Peyer's patch (tissue), 4 donors: ENCODE measurements around the gene LRTM2. TPM values are rescaled to one million over a fixed set of nuclear protein-coding genes. Genes with fewer than 3 reads are reported as not detected.

Experiments
- DNase-seq, 3 donors: peaks; one replicate each; pipeline ENCODE4 v3.0.0-alpha.2; 2017 to 2019
- H3K27ac ChIP-seq, 4 donors: fragments of 200-600 bp; sonication (generic); one replicate each; pipeline ENCODE4 v1.5.1; 2016 to 2019
- H3K27me3 ChIP-seq, 2 donors: fragments of 200-600 bp; sonication (generic); one replicate each; pipeline ENCODE4 v1.5.1; 2019
- H3K36me3 ChIP-seq, 3 donors: fragments of 200-600 bp; sonication (generic); one replicate each; pipeline ENCODE4 v1.5.1; 2016 to 2019
- H3K4me1 ChIP-seq, 4 donors: fragments of 200-600 bp; sonication (generic); one replicate each; pipeline ENCODE4 v1.5.1; 2016 to 2019
- H3K4me3 ChIP-seq, 4 donors: fragments of 200-600 bp; sonication (generic); 1 replicate in 3 of 4; 2 replicates in 1 of 4; pipeline ENCODE4 v1.5.1; 2016 to 2019; ENCODE audit warnings: mild to moderate bottlenecking in 1 of 4
- H3K9me3 ChIP-seq, 4 donors: fragments of 200-600 bp; sonication (generic); one replicate each; pipeline ENCODE4 v1.5.1; 2016 to 2019; ENCODE audit warnings: mild to moderate bottlenecking in 1 of 4
- CTCF ChIP-seq, 6 experiments: fragments of 450-650 bp in 4 of 6; fragments of 200-600 bp in 2 of 6; sonication (generic) in 1 of 6; IDR thresholded peaks; one replicate each; pipeline ENCODE4 v1.5.1; 2017 to 2019; ENCODE audit warnings: antibody characterized with exemption in 6 of 6, mild to moderate bottlenecking in 3 of 6, moderate library complexity in 1 of 6
- POLR2A ChIP-seq, 2 donors: fragments of 450-650 bp; IDR thresholded peaks; one replicate each; pipeline ENCODE4 v1.5.1; 2017; ENCODE audit warnings: antibody characterized with exemption in 2 of 2, mild to moderate bottlenecking in 2 of 2, moderate library complexity in 2 of 2
- total RNA-seq, 4 donors: library from RNA; depleted of rRNA; stranded (reverse); fragments of >200 nt; gene quantifications; one replicate each; pipeline ENCODE4 v1.1.0, GENCODE V29; 2016

Gene LRTM2
- total RNA-seq, 4 donors from 2014 or later, result not detected

DNA sequence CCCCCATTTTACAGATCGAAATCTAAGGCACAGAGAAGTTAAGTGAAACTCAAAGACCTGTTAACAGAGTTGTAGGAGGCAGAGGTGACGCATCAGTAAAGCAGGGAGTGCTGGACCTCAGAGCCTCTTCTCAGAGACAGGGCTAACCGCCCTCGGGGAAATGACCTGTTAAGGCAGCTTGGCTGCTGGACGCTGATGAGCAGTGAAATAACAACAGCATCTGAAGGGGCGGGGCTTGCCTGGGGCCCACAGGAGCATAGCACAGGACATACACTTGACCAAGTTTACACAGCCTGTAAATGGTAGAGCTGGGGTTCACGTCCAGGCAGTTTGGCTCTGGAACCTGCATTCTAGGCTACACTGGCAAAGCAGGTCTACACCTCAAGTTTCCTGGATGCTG lies 39.3 kb downstream of the LRTM2 start:
- TF ChIP-seq POLR2A (IDR thresholded peaks at IDR 0.05), result no peak
- Histone ChIP-seq H3K36me3 (no peaks in the 10 kb centered on the region), H3K4me3 (no peak overlapping the region), H3K4me1 (no peaks in the 10 kb centered on the region), H3K27ac (no peak overlapping the region), H3K9me3 (peaks cover 0 to 5% (median 0%) of the 10 kb centered on the region in 4 donors), H3K27me3 (no peaks in the 10 kb centered on the region)
- DNase-seq, result no peak

GRCh38 chr12:1862973-1863372 lies 42.6 kb downstream of the LRTM2 start:
- TF ChIP-seq CTCF (IDR thresholded peaks at IDR 0.05), result no peak
- TF ChIP-seq POLR2A (IDR thresholded peaks at IDR 0.05), result no peak
- no peaks in the 10 kb centered on the region for H3K36me3 ChIP-seq
- no peak overlapping the region for H3K27ac ChIP-seq
- H3K9me3 ChIP-seq, result no peaks in the 10 kb centered on the region
- no peaks in the 10 kb centered on the region for H3K27me3 ChIP-seq
- no peaks in the 10 kb centered on the region for H3K4me1 ChIP-seq
- H3K4me3 ChIP-seq, result no peak overlapping the region
- no peak for DNase-seq

GRCh38 chr12:1863823-1864222 lies 43.5 kb downstream of the LRTM2 start:
- Histone ChIP-seq H3K4me1 (no peaks in the 10 kb centered on the region), H3K36me3 (no peaks in the 10 kb centered on the region), H3K27ac (no peak overlapping the region), H3K9me3 (no peaks in the 10 kb centered on the region), H3K4me3 (no peak overlapping the region), H3K27me3 (no peaks in the 10 kb centered on the region)
- TF ChIP-seq POLR2A (IDR thresholded peaks at IDR 0.05) (no peak), CTCF (IDR thresholded peaks at IDR 0.05) (no peak)
- DNase-seq, result no peak

DNA sequence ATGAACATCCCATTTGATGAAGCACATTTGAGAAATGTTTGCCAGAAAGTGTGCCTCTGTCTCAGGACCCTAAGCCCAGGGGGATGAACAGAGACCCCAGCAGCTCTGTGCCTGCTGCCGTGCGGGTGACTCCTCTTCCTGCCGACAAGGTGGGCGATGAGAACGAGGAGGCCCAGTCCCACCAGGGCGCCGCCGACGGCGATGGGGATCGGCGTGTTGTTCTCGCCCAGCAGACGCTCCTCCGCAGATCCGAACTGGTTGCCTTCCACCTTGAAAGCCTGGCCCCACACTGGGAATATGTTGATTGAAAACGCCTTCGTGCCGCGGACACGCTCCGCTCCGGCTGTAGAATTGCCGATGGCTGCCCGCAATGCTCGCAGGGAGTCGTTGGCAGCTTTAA lies 44.1 kb downstream of the LRTM2 start:
- no peak for DNase-seq
- Histone ChIP-seq H3K27me3 (no peaks in the 10 kb centered on the region), H3K4me1 (no peaks in the 10 kb centered on the region), H3K36me3 (no peaks in the 10 kb centered on the region), H3K9me3 (no peaks in the 10 kb centered on the region), H3K27ac (no peak overlapping the region), H3K4me3 (no peak overlapping the region)
- no peak for TF ChIP-seq CTCF (IDR thresholded peaks at IDR 0.05)
- no peak for TF ChIP-seq POLR2A (IDR thresholded peaks at IDR 0.05)

GRCh38 chr12:1864867-1865266 lies 44.5 kb downstream of the LRTM2 start:
- H3K27me3 ChIP-seq, result no peaks in the 10 kb centered on the region
- H3K4me3 ChIP-seq, result no peak overlapping the region
- no peak overlapping the region for H3K27ac ChIP-seq
- DNase-seq, result no peak
- no peaks in the 10 kb centered on the region for H3K36me3 ChIP-seq
- no peaks in the 10 kb centered on the region for H3K9me3 ChIP-seq
- TF ChIP-seq POLR2A (IDR thresholded peaks at IDR 0.05), result no peak
- H3K4me1 ChIP-seq, result no peaks in the 10 kb centered on the region

GRCh38 chr12:1865284-1865866 lies 45.0 kb downstream of the LRTM2 start:
- no peak for TF ChIP-seq POLR2A (IDR thresholded peaks at IDR 0.05)
- TF ChIP-seq CTCF (IDR thresholded peaks at IDR 0.05), result no peak
- no peak for DNase-seq
- H3K27me3 ChIP-seq, result no peaks in the 10 kb centered on the region
- H3K4me3 ChIP-seq, result no peak overlapping the region
- no peaks in the 10 kb centered on the region for H3K36me3 ChIP-seq
- H3K4me1 ChIP-seq, result no peaks in the 10 kb centered on the region
- no peak overlapping the region for H3K27ac ChIP-seq
- H3K9me3 ChIP-seq, result no peaks in the 10 kb centered on the region

GRCh38 chr12:1869145-1869544 lies 48.8 kb downstream of the LRTM2 start:
- TF ChIP-seq CTCF (IDR thresholded peaks at IDR 0.05), result no peak
- no peak for TF ChIP-seq POLR2A (IDR thresholded peaks at IDR 0.05)
- Histone ChIP-seq H3K4me1 (no peaks in the 10 kb centered on the region), H3K27ac (no peak overlapping the region), H3K27me3 (no peaks in the 10 kb centered on the region), H3K9me3 (no peaks in the 10 kb centered on the region), H3K36me3 (no peaks in the 10 kb centered on the region), H3K4me3 (no peak overlapping the region)
- DNase-seq, result no peak
